B cell (primary cell): Measurements from ENCODE around the gene INAFM2.

ENCODE experiments used
- EZH2 ChIP-seq: IDR thresholded peaks from 2 replicates; pipeline ENCODE4 v1.6.1; 2012; ENCODE audit warnings: borderline replicate concordance, low read depth, mild to moderate bottlenecking, moderate library complexity, low read length; ENCODE audit not compliant: insufficient read depth, poor library complexity, severe bottlenecking
- TF ChIP-seq, protein P1 (sequence below): fragments of 200-600 bp; IDR thresholded peaks from one replicate; pipeline ENCODE4 v1.8.0; 2022; ENCODE audit warnings: antibody characterized with exemption, mild to moderate bottlenecking

DNA sequence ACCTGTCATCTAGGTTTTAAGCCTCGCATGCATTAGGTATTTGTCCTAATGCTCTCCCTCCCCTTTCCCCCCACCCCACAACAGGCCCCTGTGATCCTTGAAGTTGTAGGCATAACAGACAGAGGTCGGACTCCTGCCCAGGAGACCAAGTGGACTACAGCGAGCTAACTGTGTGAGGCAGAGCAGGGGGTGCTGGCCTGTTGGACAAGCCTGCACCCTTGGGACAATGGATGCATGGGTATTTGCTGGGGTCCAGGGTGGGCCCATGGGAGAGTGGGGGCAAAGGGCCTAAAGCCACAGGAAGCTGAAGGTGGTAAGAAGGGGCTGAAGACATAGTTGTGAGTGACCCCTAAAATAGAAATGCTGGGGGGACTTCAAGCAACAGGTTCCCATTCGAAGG, 18.2 kb upstream of the INAFM2 start:
- no peak for TF ChIP-seq EZH2
- TF ChIP-seq, protein P1, sequence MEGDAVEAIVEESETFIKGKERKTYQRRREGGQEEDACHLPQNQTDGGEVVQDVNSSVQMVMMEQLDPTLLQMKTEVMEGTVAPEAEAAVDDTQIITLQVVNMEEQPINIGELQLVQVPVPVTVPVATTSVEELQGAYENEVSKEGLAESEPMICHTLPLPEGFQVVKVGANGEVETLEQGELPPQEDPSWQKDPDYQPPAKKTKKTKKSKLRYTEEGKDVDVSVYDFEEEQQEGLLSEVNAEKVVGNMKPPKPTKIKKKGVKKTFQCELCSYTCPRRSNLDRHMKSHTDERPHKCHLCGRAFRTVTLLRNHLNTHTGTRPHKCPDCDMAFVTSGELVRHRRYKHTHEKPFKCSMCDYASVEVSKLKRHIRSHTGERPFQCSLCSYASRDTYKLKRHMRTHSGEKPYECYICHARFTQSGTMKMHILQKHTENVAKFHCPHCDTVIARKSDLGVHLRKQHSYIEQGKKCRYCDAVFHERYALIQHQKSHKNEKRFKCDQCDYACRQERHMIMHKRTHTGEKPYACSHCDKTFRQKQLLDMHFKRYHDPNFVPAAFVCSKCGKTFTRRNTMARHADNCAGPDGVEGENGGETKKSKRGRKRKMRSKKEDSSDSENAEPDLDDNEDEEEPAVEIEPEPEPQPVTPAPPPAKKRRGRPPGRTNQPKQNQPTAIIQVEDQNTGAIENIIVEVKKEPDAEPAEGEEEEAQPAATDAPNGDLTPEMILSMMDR, result no peak
